ENCODE data around the gene ADA. TPM values are rescaled to one million over a fixed set of nuclear protein-coding genes. Genes with fewer than 3 reads are reported as not detected.

The ADA gene
- polyA plus RNA-seq, 1 donor from 2014 or later = 0.56 TPM

GRCh38 chr20:44644230-44644617 is 7.3 kb downstream of the ADA start:
- Histone ChIP-seq H4K20me1 (ENCODE audit: insufficient read depth) (no peaks in the 10 kb centered on the region), H3K79me2 (replicated peaks; ENCODE audit: insufficient read depth, low read length) (no peaks in the 10 kb centered on the region), H3F3A (ENCODE audit: insufficient read depth, low read length, poor library complexity, severe bottlenecking) (no peaks in the 10 kb centered on the region), H3K4me2 (ENCODE audit: low read length) (no peak overlapping the region), H3K9me2 (ENCODE audit: insufficient read depth, low read length) (no peaks in the 10 kb centered on the region), H3K36me3 (ENCODE audit: insufficient read depth, low read length) (no peaks in the 10 kb centered on the region), H3K27ac (ENCODE audit: low read length) (no peak overlapping the region), H3K9me3 (ENCODE audit: low read length) (no peaks in the 10 kb centered on the region), H2AFZ (ENCODE audit: low read depth, low read length) (no peak overlapping the region), H3K4me3 (ENCODE audit: low read length) (no peak overlapping the region), H3K9ac (ENCODE audit: low read length) (no peak overlapping the region), H3K27me3 (ENCODE audit: insufficient read depth, low read depth, low read length) (no peaks in the 10 kb centered on the region)
- TF ChIP-seq RAD21 (conservative IDR thresholded peaks at IDR 0.05) (no peak), EZH2 (IDR thresholded peaks at IDR 0.05; ENCODE audit: borderline replicate concordance, insufficient read depth, low read length, poor library complexity, severe bottlenecking) (no peak)

- no peaks in the 10 kb centered on the region for H4K20me1 ChIP-seq (ENCODE audit: insufficient read depth)
- H3K79me2 ChIP-seq (replicated peaks; ENCODE audit: insufficient read depth, low read length) = no peaks in the 10 kb centered on the region
- no peak overlapping the region for H3K4me2 ChIP-seq (ENCODE audit: low read length)
- no peak overlapping the region for H3K27ac ChIP-seq (ENCODE audit: low read length)
- TF ChIP-seq SMC3 (conservative IDR thresholded peaks at IDR 0.05; ENCODE audit: poor library complexity) = no peak
- no peak for TF ChIP-seq REST (IDR thresholded peaks at IDR 0.05; ENCODE audit: borderline replicate concordance)
- TF ChIP-seq POLR2AphosphoS5 (IDR thresholded peaks at IDR 0.05) = no peak
- no peak for TF ChIP-seq RAD21 (conservative IDR thresholded peaks at IDR 0.05)
- no peak for TF ChIP-seq EZH2 (IDR thresholded peaks at IDR 0.05; ENCODE audit: borderline replicate concordance, insufficient read depth, low read length, poor library complexity, severe bottlenecking)
- TF ChIP-seq EP300 (conservative IDR thresholded peaks at IDR 0.05; ENCODE audit: poor library complexity, severe bottlenecking) = no peak
- no peak for TF ChIP-seq CTCF (IDR thresholded peaks at IDR 0.05; ENCODE audit: poor library complexity, severe bottlenecking)
- no peak for TF ChIP-seq MXI1 (conservative IDR thresholded peaks at IDR 0.05; ENCODE audit: poor library complexity, severe bottlenecking)
- H3K4me3 ChIP-seq (ENCODE audit: low read length) = no peak overlapping the region
- H3K27me3 ChIP-seq (ENCODE audit: insufficient read depth, low read depth, low read length) = no peaks in the 10 kb centered on the region
- no peaks in the 10 kb centered on the region for H3K9me2 ChIP-seq (ENCODE audit: insufficient read depth, low read length)
- H3K9ac ChIP-seq (ENCODE audit: low read length) = no peak overlapping the region
- H3K36me3 ChIP-seq (ENCODE audit: insufficient read depth, low read length) = no peaks in the 10 kb centered on the region
- H3F3A ChIP-seq (ENCODE audit: insufficient read depth, low read length, poor library complexity, severe bottlenecking) = no peaks in the 10 kb centered on the region
- H2AFZ ChIP-seq (ENCODE audit: low read depth, low read length) = no peak overlapping the region
- no peaks in the 10 kb centered on the region for H3K9me3 ChIP-seq (ENCODE audit: low read length)
These were observed 7.8 kb downstream of the ADA start for GRCh38 chr20:44643596-44644229.

- Histone ChIP-seq H3K79me2 (replicated peaks; ENCODE audit: insufficient read depth, low read length) (no peaks in the 10 kb centered on the region), H3K36me3 (ENCODE audit: insufficient read depth, low read length) (no peaks in the 10 kb centered on the region), H4K20me1 (ENCODE audit: insufficient read depth) (no peaks in the 10 kb centered on the region), H3F3A (ENCODE audit: insufficient read depth, low read length, poor library complexity, severe bottlenecking) (no peaks in the 10 kb centered on the region), H3K27me3 (ENCODE audit: insufficient read depth, low read depth, low read length) (no peaks in the 10 kb centered on the region), H3K4me2 (ENCODE audit: low read length) (no peak overlapping the region), H2AFZ (ENCODE audit: low read depth, low read length) (no peak overlapping the region), H3K9me3 (ENCODE audit: low read length) (no peaks in the 10 kb centered on the region), H3K27ac (ENCODE audit: low read length) (no peak overlapping the region), H3K9me2 (ENCODE audit: insufficient read depth, low read length) (no peaks in the 10 kb centered on the region), H3K4me3 (ENCODE audit: low read length) (no peak overlapping the region), H3K9ac (ENCODE audit: low read length) (no peak overlapping the region)
- no peak for TF ChIP-seq SMC3 (conservative IDR thresholded peaks at IDR 0.05; ENCODE audit: poor library complexity)
- TF ChIP-seq RAD21 (conservative IDR thresholded peaks at IDR 0.05) = no peak
- TF ChIP-seq EZH2 (IDR thresholded peaks at IDR 0.05; ENCODE audit: borderline replicate concordance, insufficient read depth, low read length, poor library complexity, severe bottlenecking) = no peak
These were observed 8.4 kb downstream of the ADA start for GRCh38 chr20:44643154-44643519.

All from neural cell (in vitro differentiated cells).